Measurements from ENCODE around the gene MED22. TPM values are rescaled to one million over a fixed set of nuclear protein-coding genes. Genes with fewer than 3 reads are reported as not detected.

Gene MED22
- total and polyA plus RNA-seq, 2 experiments from 2014 or later = 20.9 to 85.7 TPM

DNA sequence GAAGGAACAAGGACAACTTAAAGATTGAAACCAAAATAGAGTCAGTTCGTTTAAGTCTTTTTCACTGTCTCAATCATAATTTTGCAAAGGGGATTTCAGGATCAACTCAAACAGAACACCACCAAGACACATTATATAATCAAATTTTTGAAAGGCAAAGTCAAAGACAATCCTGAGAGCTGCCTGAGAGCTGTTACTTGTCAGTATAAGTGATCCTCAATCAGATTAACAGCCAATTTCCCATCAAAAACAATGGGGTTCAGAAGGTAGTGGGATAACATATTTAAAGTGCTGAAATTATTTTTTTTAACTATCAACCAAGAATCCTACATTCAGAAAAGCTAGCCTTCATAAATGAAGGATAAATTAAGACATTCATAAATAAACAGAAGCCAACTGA lies 53.7 kb downstream of the MED22 start:
- H3K4me1 ChIP-seq (ENCODE audit: insufficient read depth) = no peaks in the 10 kb centered on the region
- Mint-ChIP-seq H3K36me3 (ENCODE audit: low read depth) (peaks cover 15% of the 10 kb centered on the region; the same call in 2 of the 3 replicates), H3K27ac (no peak overlapping the region), H3K4me1 (no peaks in the 10 kb centered on the region), H3K9me3 (peaks cover 63% of the 10 kb centered on the region), H3K4me3 (no peak overlapping the region), H3K27me3 (ENCODE audit: insufficient read depth, low read depth, poor library complexity) (peaks cover 9% of the 10 kb centered on the region)
- DNase-seq (ENCODE audit: low spot score) (no peak), ATAC-seq (no peak)
- no peaks in the 10 kb centered on the region for H4K20me1 ChIP-seq (replicated peaks; ENCODE audit: insufficient read depth)
- no peaks in the 10 kb centered on the region for H3K79me2 ChIP-seq (replicated peaks; ENCODE audit: insufficient read depth)
- H3K27ac ChIP-seq (ENCODE audit: low read depth) = no peak overlapping the region
- H3K4me2 ChIP-seq = no peak overlapping the region
- H3K4me3 ChIP-seq = no peak overlapping the region
- H2AFZ ChIP-seq = no peak overlapping the region
- H3K27me3 ChIP-seq (ENCODE audit: insufficient read depth) = no peaks in the 10 kb centered on the region
- TF ChIP-seq ZNF114 (CRISPR knock-in tag; IDR thresholded peaks at IDR 0.05) = no peak
- TF ChIP-seq, protein P1, sequence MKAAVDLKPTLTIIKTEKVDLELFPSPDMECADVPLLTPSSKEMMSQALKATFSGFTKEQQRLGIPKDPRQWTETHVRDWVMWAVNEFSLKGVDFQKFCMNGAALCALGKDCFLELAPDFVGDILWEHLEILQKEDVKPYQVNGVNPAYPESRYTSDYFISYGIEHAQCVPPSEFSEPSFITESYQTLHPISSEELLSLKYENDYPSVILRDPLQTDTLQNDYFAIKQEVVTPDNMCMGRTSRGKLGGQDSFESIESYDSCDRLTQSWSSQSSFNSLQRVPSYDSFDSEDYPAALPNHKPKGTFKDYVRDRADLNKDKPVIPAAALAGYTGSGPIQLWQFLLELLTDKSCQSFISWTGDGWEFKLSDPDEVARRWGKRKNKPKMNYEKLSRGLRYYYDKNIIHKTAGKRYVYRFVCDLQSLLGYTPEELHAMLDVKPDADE (IDR thresholded peaks at IDR 0.05) = no peak
- TF ChIP-seq, protein P2, sequence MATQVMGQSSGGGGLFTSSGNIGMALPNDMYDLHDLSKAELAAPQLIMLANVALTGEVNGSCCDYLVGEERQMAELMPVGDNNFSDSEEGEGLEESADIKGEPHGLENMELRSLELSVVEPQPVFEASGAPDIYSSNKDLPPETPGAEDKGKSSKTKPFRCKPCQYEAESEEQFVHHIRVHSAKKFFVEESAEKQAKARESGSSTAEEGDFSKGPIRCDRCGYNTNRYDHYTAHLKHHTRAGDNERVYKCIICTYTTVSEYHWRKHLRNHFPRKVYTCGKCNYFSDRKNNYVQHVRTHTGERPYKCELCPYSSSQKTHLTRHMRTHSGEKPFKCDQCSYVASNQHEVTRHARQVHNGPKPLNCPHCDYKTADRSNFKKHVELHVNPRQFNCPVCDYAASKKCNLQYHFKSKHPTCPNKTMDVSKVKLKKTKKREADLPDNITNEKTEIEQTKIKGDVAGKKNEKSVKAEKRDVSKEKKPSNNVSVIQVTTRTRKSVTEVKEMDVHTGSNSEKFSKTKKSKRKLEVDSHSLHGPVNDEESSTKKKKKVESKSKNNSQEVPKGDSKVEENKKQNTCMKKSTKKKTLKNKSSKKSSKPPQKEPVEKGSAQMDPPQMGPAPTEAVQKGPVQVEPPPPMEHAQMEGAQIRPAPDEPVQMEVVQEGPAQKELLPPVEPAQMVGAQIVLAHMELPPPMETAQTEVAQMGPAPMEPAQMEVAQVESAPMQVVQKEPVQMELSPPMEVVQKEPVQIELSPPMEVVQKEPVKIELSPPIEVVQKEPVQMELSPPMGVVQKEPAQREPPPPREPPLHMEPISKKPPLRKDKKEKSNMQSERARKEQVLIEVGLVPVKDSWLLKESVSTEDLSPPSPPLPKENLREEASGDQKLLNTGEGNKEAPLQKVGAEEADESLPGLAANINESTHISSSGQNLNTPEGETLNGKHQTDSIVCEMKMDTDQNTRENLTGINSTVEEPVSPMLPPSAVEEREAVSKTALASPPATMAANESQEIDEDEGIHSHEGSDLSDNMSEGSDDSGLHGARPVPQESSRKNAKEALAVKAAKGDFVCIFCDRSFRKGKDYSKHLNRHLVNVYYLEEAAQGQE (IDR thresholded peaks at IDR 0.05; ENCODE audit: unreplicated experiment) = no peak
- TF ChIP-seq STAT1 (IDR thresholded peaks at IDR 0.05; ENCODE audit: unreplicated experiment) = no peak
- TF ChIP-seq EZH2phosphoT487 (IDR thresholded peaks at IDR 0.05; ENCODE audit: unreplicated experiment) = no peak
- TF ChIP-seq ZNF331 (CRISPR knock-in tag; IDR thresholded peaks at IDR 0.05; ENCODE audit: low read depth) = no peak
- TF ChIP-seq, protein P3, sequence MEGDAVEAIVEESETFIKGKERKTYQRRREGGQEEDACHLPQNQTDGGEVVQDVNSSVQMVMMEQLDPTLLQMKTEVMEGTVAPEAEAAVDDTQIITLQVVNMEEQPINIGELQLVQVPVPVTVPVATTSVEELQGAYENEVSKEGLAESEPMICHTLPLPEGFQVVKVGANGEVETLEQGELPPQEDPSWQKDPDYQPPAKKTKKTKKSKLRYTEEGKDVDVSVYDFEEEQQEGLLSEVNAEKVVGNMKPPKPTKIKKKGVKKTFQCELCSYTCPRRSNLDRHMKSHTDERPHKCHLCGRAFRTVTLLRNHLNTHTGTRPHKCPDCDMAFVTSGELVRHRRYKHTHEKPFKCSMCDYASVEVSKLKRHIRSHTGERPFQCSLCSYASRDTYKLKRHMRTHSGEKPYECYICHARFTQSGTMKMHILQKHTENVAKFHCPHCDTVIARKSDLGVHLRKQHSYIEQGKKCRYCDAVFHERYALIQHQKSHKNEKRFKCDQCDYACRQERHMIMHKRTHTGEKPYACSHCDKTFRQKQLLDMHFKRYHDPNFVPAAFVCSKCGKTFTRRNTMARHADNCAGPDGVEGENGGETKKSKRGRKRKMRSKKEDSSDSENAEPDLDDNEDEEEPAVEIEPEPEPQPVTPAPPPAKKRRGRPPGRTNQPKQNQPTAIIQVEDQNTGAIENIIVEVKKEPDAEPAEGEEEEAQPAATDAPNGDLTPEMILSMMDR (conservative IDR thresholded peaks at IDR 0.05; ENCODE audit: low read depth in 2 of 2) = no peak
- no peak for TF ChIP-seq POLR2AphosphoS5 (IDR thresholded peaks at IDR 0.05; ENCODE audit: low read depth)
- no peak for TF ChIP-seq EZH2 (IDR thresholded peaks at IDR 0.05; ENCODE audit: low read depth, unreplicated experiment)
- TF ChIP-seq NANOG (IDR thresholded peaks at IDR 0.05; ENCODE audit: borderline replicate concordance) = no peak
- no peak for TF ChIP-seq CREB1 (CRISPR knock-in tag; IDR thresholded peaks at IDR 0.05; ENCODE audit: low read depth)
- H3K36me3 ChIP-seq (ENCODE audit: insufficient read depth) = peaks cover 9% of the 10 kb centered on the region
- no peaks in the 10 kb centered on the region for H3F3A ChIP-seq (replicated peaks; ENCODE audit: low read depth)
- no peaks in the 10 kb centered on the region for H3K9me2 ChIP-seq (ENCODE audit: insufficient read depth)
